Measurements from ENCODE around the gene FABP1. TPM values are rescaled to one million over a fixed set of nuclear protein-coding genes. Genes with fewer than 3 reads are reported as not detected.
A peak's percentile ranks its signal among the peaks of the same experiment; 100 is the strongest.

The FABP1 gene
- total RNA-seq, 4 donors from 2014 or later: 1,053 to 3,583 (median 2,025) TPM

DNA sequence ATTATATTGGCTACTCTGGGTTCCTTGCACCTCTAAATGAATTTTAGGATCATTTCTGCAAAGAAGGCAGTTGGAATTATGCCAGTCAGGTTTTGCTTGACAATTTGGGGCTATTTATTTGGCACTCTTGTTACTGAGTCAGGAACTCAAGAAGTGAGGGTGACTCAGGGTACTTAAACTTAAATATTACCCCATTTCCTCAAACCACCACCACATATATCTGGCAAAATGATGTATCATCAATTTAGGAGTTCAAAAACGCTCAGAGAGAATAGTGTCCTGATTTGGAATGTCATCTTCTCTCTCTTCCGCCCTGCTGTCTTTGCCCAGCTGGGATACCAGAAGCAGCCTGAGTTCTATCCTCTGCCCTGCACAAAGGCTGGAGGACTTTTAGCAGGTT, 39.9 kb upstream of the FABP1 start:
- peak overlapping the region in 3 of 4 donors; percentile 4 to 90 (median 81) for H3K27ac ChIP-seq
- H3K9me3 ChIP-seq: no peaks in the 10 kb centered on the region
- 94 to 100% methylated on average over 2 of the region's 2 CpGs for WGBS, 2 donors (ENCODE audit: low coverage in 1 of 2)
- no peaks in the 10 kb centered on the region for H3K36me3 ChIP-seq
- intact Hi-C loops (cut with DNase I; ENCODE audit: low total_unique reads): no loop called here
- DNase-seq: no peak
- H3K27me3 ChIP-seq: no peaks in the 10 kb centered on the region
- peaks cover 3 to 26% (median 7%) of the 10 kb centered on the region in 4 donors for H3K4me1 ChIP-seq
- in situ Hi-C loops (cut with MboI; ENCODE audit: low pct_ligation_motif_present in 1 of 4, low pct_unique_long_range_greater_than_20kb in 1 of 4, low sequenced_read_pairs in 3 of 4): loop anchor here in 2 of 4 donors (10.0 kb wide), 1 partner anchor 113 kb away; the partner anchor contains the start of gene KRCC1 (in 2 of the 2)
- H3K4me3 ChIP-seq: no peak overlapping the region
- TF ChIP-seq, protein P1, sequence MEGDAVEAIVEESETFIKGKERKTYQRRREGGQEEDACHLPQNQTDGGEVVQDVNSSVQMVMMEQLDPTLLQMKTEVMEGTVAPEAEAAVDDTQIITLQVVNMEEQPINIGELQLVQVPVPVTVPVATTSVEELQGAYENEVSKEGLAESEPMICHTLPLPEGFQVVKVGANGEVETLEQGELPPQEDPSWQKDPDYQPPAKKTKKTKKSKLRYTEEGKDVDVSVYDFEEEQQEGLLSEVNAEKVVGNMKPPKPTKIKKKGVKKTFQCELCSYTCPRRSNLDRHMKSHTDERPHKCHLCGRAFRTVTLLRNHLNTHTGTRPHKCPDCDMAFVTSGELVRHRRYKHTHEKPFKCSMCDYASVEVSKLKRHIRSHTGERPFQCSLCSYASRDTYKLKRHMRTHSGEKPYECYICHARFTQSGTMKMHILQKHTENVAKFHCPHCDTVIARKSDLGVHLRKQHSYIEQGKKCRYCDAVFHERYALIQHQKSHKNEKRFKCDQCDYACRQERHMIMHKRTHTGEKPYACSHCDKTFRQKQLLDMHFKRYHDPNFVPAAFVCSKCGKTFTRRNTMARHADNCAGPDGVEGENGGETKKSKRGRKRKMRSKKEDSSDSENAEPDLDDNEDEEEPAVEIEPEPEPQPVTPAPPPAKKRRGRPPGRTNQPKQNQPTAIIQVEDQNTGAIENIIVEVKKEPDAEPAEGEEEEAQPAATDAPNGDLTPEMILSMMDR (IDR thresholded peaks at IDR 0.05): no peak
- TF ChIP-seq POLR2AphosphoS5 (IDR thresholded peaks at IDR 0.05) (no peak), POLR2A (IDR thresholded peaks at IDR 0.05) (no peak), EP300 (IDR thresholded peaks at IDR 0.05; ENCODE audit: low read depth) (no peak)

GRCh38 chr2:88165332-88166003, 37.6 kb upstream of the FABP1 start:
- TF ChIP-seq POLR2A (IDR thresholded peaks at IDR 0.05) (no peak), EP300 (IDR thresholded peaks at IDR 0.05; ENCODE audit: low read depth) (no peak), POLR2AphosphoS5 (IDR thresholded peaks at IDR 0.05) (no peak)
- TF ChIP-seq, protein P1 (IDR thresholded peaks at IDR 0.05): no peak
- WGBS, 2 donors (ENCODE audit: low coverage in 1 of 2): 0% methylated on average over 1 of the region's 1 CpG
- in situ Hi-C loops (cut with MboI; ENCODE audit: low pct_ligation_motif_present in 1 of 4, low pct_unique_long_range_greater_than_20kb in 1 of 4, low sequenced_read_pairs in 3 of 4) (loop anchor here in 2 of 4 donors (10.0 kb wide), 1 partner anchor 111 kb away; the partner anchor contains the start of gene KRCC1 (in 2 of the 2)), intact Hi-C loops (cut with DNase I; ENCODE audit: low total_unique reads) (no loop called here)
- H3K9me3 ChIP-seq: no peaks in the 10 kb centered on the region
- no peak overlapping the region for H3K4me3 ChIP-seq
- peaks cover 0 to 16% (median under 1%) of the 10 kb centered on the region in 4 donors for H3K4me1 ChIP-seq
- no peaks in the 10 kb centered on the region for H3K36me3 ChIP-seq
- no peak for DNase-seq
- H3K27ac ChIP-seq: peak overlapping the region; percentile 50 to 81 (median 61)
- no peaks in the 10 kb centered on the region for H3K27me3 ChIP-seq

DNA sequence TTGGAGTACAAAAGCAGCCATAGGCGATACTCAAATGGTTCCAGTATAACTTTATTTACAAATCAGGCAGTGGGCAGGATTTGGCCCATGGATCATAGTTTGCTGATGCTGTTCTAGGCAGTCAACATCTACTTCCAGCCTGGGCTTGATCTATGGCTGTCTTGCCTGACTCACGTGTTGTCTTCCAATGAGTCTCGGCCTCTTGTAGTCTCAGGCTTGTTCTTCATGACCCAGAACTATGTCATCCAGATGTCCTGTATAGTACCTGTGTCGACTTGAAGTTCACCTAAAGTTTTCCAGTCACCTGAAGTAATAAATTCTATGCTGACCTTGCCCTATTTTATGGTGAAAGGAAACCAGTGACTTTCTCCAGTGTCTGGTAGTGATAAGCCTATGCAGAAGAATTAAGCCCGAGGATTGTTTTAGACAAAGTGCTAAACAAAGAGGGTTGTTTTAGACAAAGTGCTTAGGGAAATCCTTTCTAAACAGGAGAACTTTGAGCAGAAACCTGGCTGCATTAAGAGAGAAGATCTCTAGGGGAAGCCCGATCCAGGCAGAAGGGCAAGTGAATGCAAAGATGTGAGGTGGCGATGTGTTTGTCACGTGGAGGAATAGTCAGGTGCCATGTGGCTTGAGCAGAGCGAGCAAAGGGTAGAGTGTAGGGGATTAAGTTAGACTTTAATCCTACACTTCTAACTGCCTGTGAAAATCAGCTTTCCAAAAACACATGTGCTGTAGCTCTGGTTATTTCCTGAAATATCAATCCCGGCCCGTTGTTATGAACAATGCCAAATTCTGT, 33.8 kb upstream of the FABP1 start:
- TF ChIP-seq, protein P1 (IDR thresholded peaks at IDR 0.05): no peak
- TF ChIP-seq POLR2AphosphoS5 (IDR thresholded peaks at IDR 0.05) (no peak), EP300 (IDR thresholded peaks at IDR 0.05; ENCODE audit: low read depth) (no peak), POLR2A (IDR thresholded peaks at IDR 0.05) (no peak)
- intact Hi-C loops (cut with DNase I; ENCODE audit: low total_unique reads) (no loop called here), in situ Hi-C loops (cut with MboI; ENCODE audit: low pct_ligation_motif_present in 1 of 4, low pct_unique_long_range_greater_than_20kb in 1 of 4, low sequenced_read_pairs in 3 of 4) (loop anchor here in 3 of 4 donors (5.0 to 10.0 kb wide), 2 partner anchors 104 to 107 kb away; partner anchors contain the start of gene KRCC1 (in 3 of the 3))
- Histone ChIP-seq H3K4me3 (no peak overlapping the region), H3K36me3 (no peaks in the 10 kb centered on the region), H3K27me3 (no peaks in the 10 kb centered on the region), H3K27ac (no peak overlapping the region), H3K4me1 (peaks cover 0 to 18% (median 2%) of the 10 kb centered on the region in 4 donors), H3K9me3 (no peaks in the 10 kb centered on the region)
- 65 to 87% methylated on average over 7 to 11 of the region's 11 CpGs for WGBS, 2 donors (ENCODE audit: low coverage in 1 of 2)
- no peak for DNase-seq

GRCh38 chr2:88160517-88160916, 32.7 kb upstream of the FABP1 start:
- Histone ChIP-seq H3K27me3 (no peaks in the 10 kb centered on the region), H3K4me3 (no peak overlapping the region), H3K9me3 (no peaks in the 10 kb centered on the region), H3K27ac (no peak overlapping the region), H3K36me3 (no peaks in the 10 kb centered on the region), H3K4me1 (peaks cover 0 to 14% (median 2%) of the 10 kb centered on the region in 4 donors)
- intact Hi-C loops (cut with DNase I; ENCODE audit: low total_unique reads) (no loop called here), in situ Hi-C loops (cut with MboI; ENCODE audit: low pct_ligation_motif_present in 1 of 4, low pct_unique_long_range_greater_than_20kb in 1 of 4, low sequenced_read_pairs in 3 of 4) (loop anchor here in 3 of 4 donors (5.0 to 10.0 kb wide), 2 partner anchors 103 to 106 kb away; partner anchors contain the start of gene KRCC1 (in 3 of the 3))
- DNase-seq: no peak
- TF ChIP-seq POLR2A (IDR thresholded peaks at IDR 0.05) (no peak), POLR2AphosphoS5 (IDR thresholded peaks at IDR 0.05) (no peak), EP300 (IDR thresholded peaks at IDR 0.05; ENCODE audit: low read depth) (no peak)
- TF ChIP-seq, protein P1 (IDR thresholded peaks at IDR 0.05): no peak
- WGBS, 2 donors (ENCODE audit: low coverage in 1 of 2): 80 to 83% methylated on average over 7 of the region's 7 CpGs
